Calu3 (cell line): ENCODE data around the gene ZC2HC1C. TPM values are rescaled to one million over a fixed set of nuclear protein-coding genes. Genes with fewer than 3 reads are reported as not detected.

Source experiments
- BruUV-seq: library from RNA; stranded (reverse); fragments of 400-500 nt; replicated peaks from 2 replicates; lab custom pipeline; 2021; lab: Mats Ljungman, UMichigan
- CTCF ChIA-PET: fragments of 300-600 bp; sonication (Branson Sonifier 250); formaldehyde crosslinking; loops from one replicate; lab custom pipeline; 2022; ENCODE audit warnings: antibody characterized with exemption; lab: Charles Lee
- DNase-seq: peaks from one replicate; pipeline ENCODE4 v3.0.0; 2022
- H3K27ac Mint-ChIP-seq: one replicate; pipeline ENCODE4 v1.8.0; 2022; ENCODE audit warnings: mixed read lengths; ENCODE audit not compliant: unreplicated experiment
- H3K27me3 Mint-ChIP-seq: one replicate; pipeline ENCODE4 v1.8.0; 2022; ENCODE audit warnings: mixed read lengths; ENCODE audit not compliant: unreplicated experiment
- H3K36me3 Mint-ChIP-seq: one replicate; pipeline ENCODE4 v1.8.0; 2022; ENCODE audit warnings: mild to moderate bottlenecking, moderate library complexity, mixed read lengths; ENCODE audit not compliant: insufficient read depth, unreplicated experiment
- H3K4me1 Mint-ChIP-seq: one replicate; pipeline ENCODE4 v1.8.0; 2022; ENCODE audit warnings: mild to moderate bottlenecking, low read depth, mixed read lengths; ENCODE audit not compliant: unreplicated experiment
- H3K4me3 Mint-ChIP-seq: one replicate; pipeline ENCODE4 v1.8.0; 2022; ENCODE audit warnings: mild to moderate bottlenecking, low read depth, moderate library complexity, mixed read lengths; ENCODE audit not compliant: unreplicated experiment
- H3K9me3 Mint-ChIP-seq: one replicate; pipeline ENCODE4 v1.8.0; 2022; ENCODE audit warnings: low read depth, mixed read lengths; ENCODE audit not compliant: unreplicated experiment
- intact Hi-C: fragments of 100-400 bp; cut with micrococcal nuclease; formaldehyde crosslinking; loops from one replicate; pipeline ENCODE4 v1.10.0; 2022; ENCODE audit not compliant: unreplicated experiment
- total RNA-seq: library from RNA; stranded (reverse); gene quantifications from 2 replicates; pipeline ENCODE4 v1.2.3, GENCODE V29; 2022
- TF ChIP-seq, protein P1 (sequence below): fragments of 200-600 bp; IDR thresholded peaks from one replicate; pipeline ENCODE4 v1.8.0; 2022; ENCODE audit warnings: antibody characterized with exemption; ENCODE audit not compliant: unreplicated experiment

Gene ZC2HC1C
- total RNA-seq, 1 experiment from 2014 or later = 5.1 TPM

GRCh38 chr14:75025876-75026275 is 43.6 kb upstream of the ZC2HC1C start:
- TF ChIP-seq, protein P1, sequence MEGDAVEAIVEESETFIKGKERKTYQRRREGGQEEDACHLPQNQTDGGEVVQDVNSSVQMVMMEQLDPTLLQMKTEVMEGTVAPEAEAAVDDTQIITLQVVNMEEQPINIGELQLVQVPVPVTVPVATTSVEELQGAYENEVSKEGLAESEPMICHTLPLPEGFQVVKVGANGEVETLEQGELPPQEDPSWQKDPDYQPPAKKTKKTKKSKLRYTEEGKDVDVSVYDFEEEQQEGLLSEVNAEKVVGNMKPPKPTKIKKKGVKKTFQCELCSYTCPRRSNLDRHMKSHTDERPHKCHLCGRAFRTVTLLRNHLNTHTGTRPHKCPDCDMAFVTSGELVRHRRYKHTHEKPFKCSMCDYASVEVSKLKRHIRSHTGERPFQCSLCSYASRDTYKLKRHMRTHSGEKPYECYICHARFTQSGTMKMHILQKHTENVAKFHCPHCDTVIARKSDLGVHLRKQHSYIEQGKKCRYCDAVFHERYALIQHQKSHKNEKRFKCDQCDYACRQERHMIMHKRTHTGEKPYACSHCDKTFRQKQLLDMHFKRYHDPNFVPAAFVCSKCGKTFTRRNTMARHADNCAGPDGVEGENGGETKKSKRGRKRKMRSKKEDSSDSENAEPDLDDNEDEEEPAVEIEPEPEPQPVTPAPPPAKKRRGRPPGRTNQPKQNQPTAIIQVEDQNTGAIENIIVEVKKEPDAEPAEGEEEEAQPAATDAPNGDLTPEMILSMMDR = no peak
- CTCF ChIA-PET = no interaction called here
- DNase-seq = no peak
- Mint-ChIP-seq H3K4me3 (no peak overlapping the region), H3K27me3 (no peaks in the 10 kb centered on the region), H3K36me3 (peaks cover 17% of the 10 kb centered on the region), H3K27ac (no peak overlapping the region), H3K9me3 (no peaks in the 10 kb centered on the region), H3K4me1 (no peaks in the 10 kb centered on the region)
- intact Hi-C loops = loop anchor here (10.0 kb wide), 1 partner anchor 59 kb away; no protein-coding TSS in a partner anchor
- no TSS peak for BruUV-seq

DNA sequence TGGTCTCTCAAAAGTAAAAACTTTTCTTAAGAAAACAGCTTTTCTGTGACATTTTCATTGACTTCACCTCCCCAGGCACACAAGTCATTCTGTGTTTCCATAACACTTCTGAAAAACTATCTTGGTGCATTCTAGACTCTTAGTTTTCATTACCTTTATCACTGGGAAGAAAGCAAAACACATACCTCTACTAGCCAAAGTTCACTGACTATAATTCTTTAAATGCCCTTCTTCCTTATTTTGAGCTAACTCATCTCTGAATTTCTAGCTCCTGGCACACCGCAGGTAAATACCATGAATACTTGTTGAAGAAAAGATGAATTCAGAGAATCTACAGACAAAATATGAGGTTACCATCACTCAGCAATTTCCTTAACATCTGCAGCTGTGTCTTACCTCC is 39.3 kb upstream of the ZC2HC1C start:
- no peak for DNase-seq
- H3K27ac Mint-ChIP-seq = no peak overlapping the region
- CTCF ChIA-PET = no interaction called here
- peaks cover 27% of the 10 kb centered on the region for H3K36me3 Mint-ChIP-seq
- no TSS peak for BruUV-seq
- no peaks in the 10 kb centered on the region for H3K9me3 Mint-ChIP-seq
- intact Hi-C loops = no loop called here
- no peaks in the 10 kb centered on the region for H3K4me1 Mint-ChIP-seq
- TF ChIP-seq, protein P1 = no peak
- no peaks in the 10 kb centered on the region for H3K27me3 Mint-ChIP-seq
- no peak overlapping the region for H3K4me3 Mint-ChIP-seq

GRCh38 chr14:75032939-75033338 is 36.5 kb upstream of the ZC2HC1C start:
- BruUV-seq = no TSS peak
- CTCF ChIA-PET = no interaction called here
- TF ChIP-seq, protein P1 = no peak
- peaks cover 34% of the 10 kb centered on the region for H3K36me3 Mint-ChIP-seq
- no peaks in the 10 kb centered on the region for H3K9me3 Mint-ChIP-seq
- DNase-seq = no peak
- H3K27ac Mint-ChIP-seq = no peak overlapping the region
- no peak overlapping the region for H3K4me3 Mint-ChIP-seq
- no peaks in the 10 kb centered on the region for H3K27me3 Mint-ChIP-seq
- intact Hi-C loops = no loop called here
- H3K4me1 Mint-ChIP-seq = no peaks in the 10 kb centered on the region

DNA sequence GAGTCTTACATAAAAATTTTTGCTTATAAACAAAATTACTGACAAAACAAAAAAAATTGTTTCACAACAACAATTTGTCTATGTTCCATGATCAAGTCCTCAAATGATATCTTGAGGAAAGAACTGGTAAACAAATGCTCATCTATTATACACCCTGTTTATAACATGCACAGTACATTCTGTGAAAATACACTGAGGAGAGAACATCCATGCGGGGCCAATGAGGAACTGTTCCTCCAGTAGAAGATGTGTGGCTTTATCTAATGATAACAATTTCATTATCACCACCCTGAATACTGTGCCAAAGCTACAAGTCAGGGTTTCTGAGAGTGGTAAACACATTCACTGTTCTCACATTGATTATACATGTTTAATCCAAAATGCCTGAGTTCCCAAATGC is 28.9 kb upstream of the ZC2HC1C start:
- H3K27me3 Mint-ChIP-seq = no peaks in the 10 kb centered on the region
- H3K4me1 Mint-ChIP-seq = peaks cover 36% of the 10 kb centered on the region
- no peaks in the 10 kb centered on the region for H3K9me3 Mint-ChIP-seq
- H3K27ac Mint-ChIP-seq = peak overlapping the region; percentile 64
- TF ChIP-seq, protein P1 = no peak
- CTCF ChIA-PET = interaction anchor here (1.6 kb wide), 1 partner anchor 23 kb away, joined by 3 read pairs; the partner anchor contains the start of gene ACYP1
- no peak for DNase-seq
- intact Hi-C loops = no loop called here
- H3K36me3 Mint-ChIP-seq = peaks cover 24% of the 10 kb centered on the region
- no TSS peak for BruUV-seq
- H3K4me3 Mint-ChIP-seq = no peak overlapping the region
